ENCODE results near the gene HOXD8.

Gene HOXD8

DNA sequence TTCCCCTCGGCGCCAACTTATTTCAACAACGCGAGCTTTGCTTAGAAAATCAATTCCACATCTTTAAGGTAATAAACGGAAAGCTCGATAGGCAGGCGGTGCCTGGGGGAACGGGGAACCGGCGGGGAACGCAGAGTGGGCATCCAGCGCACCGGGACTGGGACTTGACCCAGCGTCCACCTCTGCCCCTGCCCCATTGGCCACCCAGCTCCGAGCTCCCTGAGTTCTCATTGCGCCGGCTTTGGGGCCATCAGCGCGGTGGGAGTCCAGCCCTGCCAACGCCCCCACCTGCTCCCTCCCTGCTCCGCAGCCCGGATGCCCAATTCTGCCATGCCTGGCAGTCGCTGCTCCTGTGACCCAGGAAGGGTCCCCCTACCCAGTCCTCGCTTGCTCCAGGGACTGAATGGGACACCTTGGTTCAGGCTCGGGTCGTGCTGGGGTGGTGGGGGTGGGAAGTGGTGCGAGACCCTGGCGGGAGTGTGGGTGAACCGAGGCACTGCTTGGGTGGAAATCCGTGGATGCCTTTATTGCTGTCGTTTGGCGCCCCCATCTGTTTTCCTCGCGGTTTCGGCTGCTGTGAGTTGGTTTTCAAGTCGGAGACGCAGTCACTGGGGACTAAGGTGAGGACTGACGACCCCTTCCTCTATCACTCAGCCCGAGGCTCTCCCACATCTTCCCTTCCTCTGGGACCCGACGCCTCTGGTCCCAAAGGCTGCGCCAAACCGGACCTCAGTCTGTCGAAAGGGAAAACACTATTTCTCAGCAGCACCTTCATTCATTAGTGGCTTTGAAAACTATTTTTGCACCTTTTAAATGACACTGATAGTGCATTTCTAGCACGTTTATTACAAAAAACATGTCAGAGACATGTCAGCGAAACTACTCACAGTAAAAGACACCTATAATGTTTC, 43.4 kb upstream of the HOXD8 start:
- in situ Hi-C loops (cut with MboI; ENCODE audit: low sequenced_read_pairs, unreplicated experiment) = loop anchor here (25.0 kb wide), 1 partner anchor 724 kb away; no protein-coding TSS in a partner anchor
- TF ChIP-seq, protein P1, sequence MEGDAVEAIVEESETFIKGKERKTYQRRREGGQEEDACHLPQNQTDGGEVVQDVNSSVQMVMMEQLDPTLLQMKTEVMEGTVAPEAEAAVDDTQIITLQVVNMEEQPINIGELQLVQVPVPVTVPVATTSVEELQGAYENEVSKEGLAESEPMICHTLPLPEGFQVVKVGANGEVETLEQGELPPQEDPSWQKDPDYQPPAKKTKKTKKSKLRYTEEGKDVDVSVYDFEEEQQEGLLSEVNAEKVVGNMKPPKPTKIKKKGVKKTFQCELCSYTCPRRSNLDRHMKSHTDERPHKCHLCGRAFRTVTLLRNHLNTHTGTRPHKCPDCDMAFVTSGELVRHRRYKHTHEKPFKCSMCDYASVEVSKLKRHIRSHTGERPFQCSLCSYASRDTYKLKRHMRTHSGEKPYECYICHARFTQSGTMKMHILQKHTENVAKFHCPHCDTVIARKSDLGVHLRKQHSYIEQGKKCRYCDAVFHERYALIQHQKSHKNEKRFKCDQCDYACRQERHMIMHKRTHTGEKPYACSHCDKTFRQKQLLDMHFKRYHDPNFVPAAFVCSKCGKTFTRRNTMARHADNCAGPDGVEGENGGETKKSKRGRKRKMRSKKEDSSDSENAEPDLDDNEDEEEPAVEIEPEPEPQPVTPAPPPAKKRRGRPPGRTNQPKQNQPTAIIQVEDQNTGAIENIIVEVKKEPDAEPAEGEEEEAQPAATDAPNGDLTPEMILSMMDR (IDR thresholded peaks at IDR 0.05; ENCODE audit: borderline replicate concordance, control extremely low read depth, extremely low read depth, insufficient read depth, missing control alignments) = peak; percentile 37
- no peak for DNase-seq (ENCODE audit: low spot score)

DNA sequence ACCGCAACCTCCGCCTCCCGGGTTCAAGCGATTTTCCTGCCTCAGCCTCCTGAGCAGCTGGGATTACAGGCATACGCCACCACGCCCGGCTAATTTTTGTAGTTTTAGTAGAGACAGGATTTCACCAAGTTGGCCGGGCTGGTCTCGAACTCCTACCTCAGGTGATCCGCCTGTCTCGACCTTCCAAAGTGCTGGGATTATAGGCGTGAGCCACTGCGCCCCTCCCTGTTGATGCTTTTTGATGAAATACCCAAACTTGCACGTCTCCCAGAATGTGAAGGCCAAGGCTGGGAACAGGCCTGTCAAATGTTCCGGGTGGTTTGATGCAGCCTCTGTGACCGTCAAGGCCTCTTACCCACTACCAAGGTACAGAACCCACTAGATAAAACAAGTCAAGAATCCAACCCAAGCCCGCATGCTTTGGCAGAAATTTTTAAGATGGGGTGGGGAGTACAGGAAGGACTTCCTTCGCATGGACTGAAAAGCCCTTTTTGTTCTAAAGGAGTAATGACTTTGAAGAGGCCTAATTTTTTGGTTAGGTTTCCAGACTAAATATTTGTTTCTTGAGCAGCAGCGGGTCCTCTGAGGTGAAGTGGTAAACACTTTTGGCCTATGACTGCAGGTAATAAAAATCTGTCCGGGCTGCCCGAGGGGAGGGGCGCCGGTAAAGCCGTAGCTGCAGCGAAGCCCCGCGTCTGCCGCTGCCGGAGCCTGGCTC, 42.0 kb upstream of the HOXD8 start:
- in situ Hi-C loops (cut with MboI; ENCODE audit: low sequenced_read_pairs, unreplicated experiment) = loop anchor here (25.0 kb wide), 1 partner anchor 725 kb away; no protein-coding TSS in a partner anchor
- no peak for DNase-seq (ENCODE audit: low spot score)
- TF ChIP-seq, protein P1 (IDR thresholded peaks at IDR 0.05; ENCODE audit: borderline replicate concordance, control extremely low read depth, extremely low read depth, insufficient read depth, missing control alignments) = no peak

DNA sequence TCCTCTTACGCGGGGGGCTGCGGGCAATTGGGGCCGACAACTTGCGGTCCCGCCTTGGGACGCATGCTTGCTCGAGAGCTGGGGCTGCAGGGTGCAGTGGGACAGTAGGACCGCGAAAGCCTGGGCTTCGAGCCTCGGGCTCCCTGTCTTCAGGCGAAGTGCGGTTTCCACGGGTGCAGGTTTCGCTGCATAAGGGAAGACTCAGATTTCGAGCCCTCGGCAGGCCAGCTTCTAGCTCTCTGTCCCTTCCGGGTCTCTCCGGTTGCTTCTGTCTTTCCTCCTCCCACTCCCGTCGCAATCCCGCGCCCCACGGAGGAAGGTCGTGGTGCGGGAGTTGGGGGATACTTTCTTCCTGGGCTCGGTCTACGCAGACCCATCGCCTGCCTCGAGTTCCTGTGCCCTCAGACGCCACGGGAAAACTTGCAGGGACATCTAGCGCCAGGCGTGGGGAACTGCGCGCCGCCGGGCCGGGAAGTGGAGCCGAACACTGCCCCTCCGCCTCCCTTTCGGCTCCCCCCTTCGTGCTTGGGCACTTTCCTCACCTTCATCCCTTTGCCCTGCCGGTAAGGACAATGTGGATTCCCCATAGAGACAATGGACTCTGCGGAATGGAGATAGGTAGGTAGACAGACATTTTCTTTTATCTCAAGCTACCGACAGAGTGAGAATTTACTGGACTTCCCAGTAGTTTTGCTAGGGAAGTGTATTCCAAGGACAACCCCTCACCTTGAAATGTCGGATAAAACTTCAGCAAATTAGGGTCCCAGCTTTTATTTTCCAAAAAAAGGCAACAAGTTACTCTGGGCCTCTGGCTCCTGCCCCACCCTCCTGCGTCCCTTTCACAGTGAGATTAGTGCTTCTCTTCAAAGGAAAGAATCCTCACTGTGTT, 41.2 kb upstream of the HOXD8 start:
- TF ChIP-seq, protein P1 (IDR thresholded peaks at IDR 0.05; ENCODE audit: borderline replicate concordance, control extremely low read depth, extremely low read depth, insufficient read depth, missing control alignments) = peak; percentile 81
- DNase-seq (ENCODE audit: low spot score) = peak; percentile 76
- in situ Hi-C loops (cut with MboI; ENCODE audit: low sequenced_read_pairs, unreplicated experiment) = loop anchor here (25.0 kb wide), 1 partner anchor 726 kb away; no protein-coding TSS in a partner anchor

DNA sequence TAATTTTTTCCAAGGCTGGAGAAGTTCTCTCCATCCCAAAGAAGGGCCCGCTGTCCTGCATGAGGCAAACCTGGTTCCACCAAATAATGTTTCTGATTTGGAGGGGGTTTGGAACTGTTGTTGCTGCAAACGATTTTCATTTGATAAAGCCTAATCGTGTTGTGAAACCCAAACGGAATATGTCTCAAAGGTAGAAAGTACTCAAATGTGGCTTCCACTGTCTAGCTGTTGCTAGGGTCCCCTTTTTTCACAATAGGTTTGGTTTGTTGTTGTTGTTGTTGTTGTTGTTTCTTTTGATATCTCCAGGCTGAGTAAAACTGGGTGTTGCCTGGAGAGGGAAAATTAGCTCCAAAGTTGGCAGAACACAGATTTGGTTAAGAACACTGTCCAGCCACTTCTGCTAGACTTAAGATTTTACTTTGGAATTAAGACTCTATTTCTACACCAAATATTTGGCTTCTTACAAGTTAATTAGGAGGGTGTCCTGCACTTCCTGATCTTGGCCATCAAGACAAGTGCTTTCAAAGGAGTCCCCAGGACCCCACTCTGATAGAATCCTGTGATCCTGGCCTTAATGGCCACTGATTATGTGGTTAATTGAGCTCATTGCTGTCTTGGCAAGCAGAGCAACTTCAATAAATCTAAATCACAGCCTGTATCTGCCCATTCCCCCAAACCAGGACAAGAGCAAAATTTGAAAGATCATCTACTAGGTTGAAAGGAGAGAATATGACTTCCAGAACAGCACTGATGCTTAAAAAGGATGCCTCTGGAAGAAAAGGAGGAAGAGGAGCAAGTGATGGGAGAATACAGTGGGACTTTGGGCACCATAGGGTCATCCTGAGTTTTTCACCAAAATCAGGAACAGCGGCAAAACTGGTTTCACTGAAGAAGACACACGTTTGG, 40.3 kb upstream of the HOXD8 start:
- TF ChIP-seq, protein P1 (IDR thresholded peaks at IDR 0.05; ENCODE audit: borderline replicate concordance, control extremely low read depth, extremely low read depth, insufficient read depth, missing control alignments) = no peak
- in situ Hi-C loops (cut with MboI; ENCODE audit: low sequenced_read_pairs, unreplicated experiment) = loop anchor here (25.0 kb wide), 1 partner anchor 727 kb away; no protein-coding TSS in a partner anchor
- DNase-seq (ENCODE audit: low spot score) = no peak

DNA sequence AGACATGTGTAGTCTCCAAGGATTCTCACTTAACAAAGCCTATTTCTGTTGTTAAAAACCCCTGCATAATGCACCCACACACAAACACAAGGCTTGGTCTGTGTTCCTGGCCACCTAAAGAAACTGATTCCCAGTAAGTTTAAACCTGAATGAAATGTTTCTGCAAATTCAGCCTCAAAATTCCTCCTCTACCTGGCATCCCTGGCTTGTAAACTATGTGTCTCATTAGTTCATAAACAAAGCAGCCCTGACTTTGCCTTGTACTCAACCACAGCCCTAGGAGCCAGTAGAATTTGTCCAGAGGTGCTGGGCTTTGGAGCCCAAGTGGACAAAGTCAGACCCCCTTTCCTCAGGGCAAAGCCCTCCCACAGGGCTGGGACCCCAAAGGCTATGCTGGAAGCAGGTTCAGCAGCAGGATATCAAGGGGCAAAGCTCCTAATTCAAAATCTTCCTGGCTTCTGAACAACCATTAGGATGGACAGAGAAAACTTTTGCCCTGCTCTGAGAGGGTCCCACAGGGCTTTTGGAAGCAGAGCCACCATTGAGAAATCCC, 39.6 kb upstream of the HOXD8 start:
- no peak for DNase-seq (ENCODE audit: low spot score)

More for the DNA sequence above, 39.6 kb upstream of the HOXD8 start:
- TF ChIP-seq, protein P1 (IDR thresholded peaks at IDR 0.05; ENCODE audit: borderline replicate concordance, control extremely low read depth, extremely low read depth, insufficient read depth, missing control alignments) = no peak
- in situ Hi-C loops (cut with MboI; ENCODE audit: low sequenced_read_pairs, unreplicated experiment) = loop anchor here (25.0 kb wide), 1 partner anchor 728 kb away; no protein-coding TSS in a partner anchor
